ENCODE measurements around the gene CST3. TPM values are rescaled to one million over a fixed set of nuclear protein-coding genes. Genes with fewer than 3 reads are reported as not detected.
A peak's percentile ranks its signal among the peaks of the same experiment; 100 is the strongest.

The CST3 gene
- total RNA-seq, 1 donor from 2014 or later: 82.7 TPM

DNA sequence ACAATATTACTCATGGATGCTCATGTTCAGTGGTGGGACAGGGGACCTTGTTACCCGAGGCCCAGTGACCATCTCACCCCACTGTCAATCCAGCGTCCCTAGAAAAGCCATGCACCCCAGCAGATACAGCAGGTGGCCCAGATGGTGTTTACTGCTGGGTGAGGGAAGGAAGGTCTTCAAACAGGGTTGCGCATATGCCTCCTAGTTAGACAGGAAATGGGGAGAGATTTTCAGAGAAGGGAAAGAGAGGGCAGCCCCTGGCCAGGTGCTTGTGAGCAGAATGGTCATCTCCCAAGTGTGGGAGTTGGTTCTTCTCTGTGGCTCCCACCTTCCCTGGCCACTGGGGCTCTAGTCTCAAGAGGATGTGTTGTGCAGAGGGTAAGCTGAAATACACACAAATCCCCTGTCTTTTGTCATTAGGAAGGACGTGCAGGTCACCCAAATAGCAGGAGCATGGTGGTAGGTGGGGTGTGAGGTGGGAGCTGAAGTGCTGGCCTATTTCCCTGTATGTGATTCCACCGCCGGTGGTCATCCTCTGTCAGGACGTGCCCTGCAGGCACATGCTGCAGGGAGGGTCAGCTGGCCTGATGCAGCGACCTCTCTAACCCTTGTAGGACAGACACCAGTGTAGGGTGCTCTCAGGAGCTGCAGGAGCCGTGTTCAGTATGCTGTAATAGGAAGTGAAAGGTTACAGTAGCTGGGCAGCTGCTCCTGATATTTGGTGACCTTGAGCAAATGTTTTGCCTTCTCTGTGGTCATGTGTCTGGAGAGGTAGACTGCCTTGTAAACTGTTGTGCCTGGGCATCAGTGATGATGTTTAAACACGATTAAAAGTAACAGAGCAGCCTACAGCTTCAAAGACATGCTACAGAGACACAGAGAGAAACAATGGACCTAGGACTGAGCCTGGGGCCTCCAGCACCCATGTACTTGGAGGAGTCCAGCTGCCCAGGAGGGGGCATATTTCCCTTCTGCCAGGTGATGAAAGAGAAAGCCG, 3.2 kb upstream of the CST3 start:
- no peak for TF ChIP-seq CTCF (IDR thresholded peaks at IDR 0.05; ENCODE audit: insufficient read depth, low read length, severe bottlenecking)
- DNase-seq (ENCODE audit: low read depth) (no peak), FAIRE-seq (no peak)
- Histone ChIP-seq H3K36me3 (ENCODE audit: control insufficient read depth, insufficient read depth, low read length) (no peaks in the 10 kb centered on the region), H3K4me3 (ENCODE audit: low read depth, low read length) (no peak overlapping the region), H3K27me3 (ENCODE audit: control insufficient read depth, insufficient read depth, low read length) (no peaks in the 10 kb centered on the region)

- DNase-seq (ENCODE audit: low read depth): no peak
- no peak for TF ChIP-seq CTCF (IDR thresholded peaks at IDR 0.05; ENCODE audit: insufficient read depth, low read length, severe bottlenecking)
- Histone ChIP-seq H3K27me3 (ENCODE audit: control insufficient read depth, insufficient read depth, low read length) (no peaks in the 10 kb centered on the region), H3K4me3 (ENCODE audit: low read depth, low read length) (no peak overlapping the region), H3K36me3 (ENCODE audit: control insufficient read depth, insufficient read depth, low read length) (peaks cover 3% of the 10 kb centered on the region)
- no peak for FAIRE-seq
Measured at GRCh38 chr20:23640018-23640601, 2.4 kb upstream of the CST3 start.

DNA sequence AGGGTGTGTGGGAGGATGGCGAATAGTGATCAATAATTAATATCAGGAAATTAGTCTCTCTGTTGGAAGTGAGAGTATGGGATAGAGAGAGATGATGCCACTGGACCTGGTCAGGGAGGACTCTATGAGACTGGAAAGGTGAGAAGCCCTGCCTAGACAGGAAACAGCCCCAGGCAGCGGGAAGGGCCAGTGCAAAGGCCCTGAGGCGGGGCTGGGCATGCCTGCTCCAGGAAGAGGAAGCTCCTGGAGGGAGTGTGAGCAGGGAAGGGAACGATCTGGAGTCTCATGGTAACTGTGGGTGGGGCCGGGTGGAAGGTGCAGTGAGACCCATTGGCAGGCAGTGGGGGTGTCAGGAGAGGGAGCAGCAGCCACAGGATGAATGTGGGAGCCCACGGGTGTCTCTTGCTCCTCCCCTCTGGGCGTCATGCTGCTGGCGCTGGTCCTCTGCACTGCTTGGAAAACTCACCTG, 1.8 kb upstream of the CST3 start:
- TF ChIP-seq CTCF (IDR thresholded peaks at IDR 0.05; ENCODE audit: insufficient read depth, low read length, severe bottlenecking): no peak
- H3K36me3 ChIP-seq (ENCODE audit: control insufficient read depth, insufficient read depth, low read length): peaks cover 4% of the 10 kb centered on the region
- H3K27me3 ChIP-seq (ENCODE audit: control insufficient read depth, insufficient read depth, low read length): no peaks in the 10 kb centered on the region
- no peak for DNase-seq (ENCODE audit: low read depth)
- no peak overlapping the region for H3K4me3 ChIP-seq (ENCODE audit: low read depth, low read length)
- FAIRE-seq: no peak

- Histone ChIP-seq H3K36me3 (ENCODE audit: control insufficient read depth, insufficient read depth, low read length) (peaks cover 7% of the 10 kb centered on the region), H3K4me3 (ENCODE audit: low read depth, low read length) (no peak overlapping the region), H3K27me3 (ENCODE audit: control insufficient read depth, insufficient read depth, low read length) (no peaks in the 10 kb centered on the region)
- FAIRE-seq: no peak
- no peak for DNase-seq (ENCODE audit: low read depth)
- TF ChIP-seq CTCF (IDR thresholded peaks at IDR 0.05; ENCODE audit: insufficient read depth, low read length, severe bottlenecking): no peak
Measured at GRCh38 chr20:23638309-23638708, 554 bp upstream of the CST3 start.

GRCh38 chr20:23636908-23637281, 860 bp downstream of the CST3 start:
- peak overlapping the region; percentile 76 for H3K4me3 ChIP-seq (ENCODE audit: low read depth, low read length)
- no peak for FAIRE-seq

More at GRCh38 chr20:23636908-23637281, 860 bp downstream of the CST3 start:
- no peak for DNase-seq (ENCODE audit: low read depth)
- TF ChIP-seq CTCF (IDR thresholded peaks at IDR 0.05; ENCODE audit: insufficient read depth, low read length, severe bottlenecking): no peak
- Histone ChIP-seq H3K36me3 (ENCODE audit: control insufficient read depth, insufficient read depth, low read length) (peaks cover 8% of the 10 kb centered on the region), H3K27me3 (ENCODE audit: control insufficient read depth, insufficient read depth, low read length) (no peaks in the 10 kb centered on the region)
